ENCODE results near the gene CDADC1.

CDADC1 gene

GRCh38 chr13:49247643-49248621 is at the start of gene CDADC1:
Gene CDADC1 (plus strand): TSS chr13:49247925. CDS start chr13:49248038, 113 bp downstream.
- DNase-seq (ENCODE audit: low spot score) = peak; percentile 97

- no peak for DNase-seq (ENCODE audit: low spot score)
These were observed 41.1 kb upstream of the CDADC1 start for GRCh38 chr13:49206641-49207040.

GRCh38 chr13:49208619-49209018 is 39.1 kb upstream of the CDADC1 start:
- DNase-seq (ENCODE audit: low spot score) = no peak

- no peak for DNase-seq (ENCODE audit: low spot score)
These were observed 37.6 kb upstream of the CDADC1 start for GRCh38 chr13:49210114-49210513.

- no peak for DNase-seq (ENCODE audit: low spot score)
These were observed 37.1 kb upstream of the CDADC1 start for GRCh38 chr13:49210669-49211068.

GRCh38 chr13:49213539-49213938 is 34.2 kb upstream of the CDADC1 start:
- DNase-seq (ENCODE audit: low spot score) = no peak

GRCh38 chr13:49213997-49214916 is 33.5 kb upstream of the CDADC1 start:
- DNase-seq (ENCODE audit: low spot score) = no peak

GRCh38 chr13:49214917-49215376 is 32.8 kb upstream of the CDADC1 start:
- peak; percentile 20 for DNase-seq (ENCODE audit: low spot score)

GRCh38 chr13:49216334-49216733 is 31.4 kb upstream of the CDADC1 start:
- no peak for DNase-seq (ENCODE audit: low spot score)

GRCh38 chr13:49217962-49218492 is 29.7 kb upstream of the CDADC1 start:
- DNase-seq (ENCODE audit: low spot score) = no peak

GRCh38 chr13:49218493-49219051 is 29.2 kb upstream of the CDADC1 start:
- DNase-seq (ENCODE audit: low spot score) = no peak

GRCh38 chr13:49219647-49220035 is 28.1 kb upstream of the CDADC1 start:
- DNase-seq (ENCODE audit: low spot score) = no peak

- peak; percentile 36 for DNase-seq (ENCODE audit: low spot score)
These were observed 27.5 kb upstream of the CDADC1 start, which contains the start of gene MLNR for GRCh38 chr13:49220036-49220855. Gene MLNR (plus strand): TSS chr13:49220338. CDS start chr13:49220338, 0 bp downstream.

GRCh38 chr13:49220856-49221589 is 26.7 kb upstream of the CDADC1 start:
- DNase-seq (ENCODE audit: low spot score) = no peak

GRCh38 chr13:49221590-49221965 is 26.1 kb upstream of the CDADC1 start:
- no peak for DNase-seq (ENCODE audit: low spot score)

GRCh38 chr13:49225223-49226042 is 22.3 kb upstream of the CDADC1 start:
- DNase-seq (ENCODE audit: low spot score) = no peak

- no peak for DNase-seq (ENCODE audit: low spot score)
These were observed 21.1 kb upstream of the CDADC1 start for GRCh38 chr13:49226613-49227012.

- DNase-seq (ENCODE audit: low spot score) = no peak
These were observed 13.0 kb upstream of the CDADC1 start for GRCh38 chr13:49234741-49235140.

GRCh38 chr13:49235856-49236431 is 11.8 kb upstream of the CDADC1 start:
- DNase-seq (ENCODE audit: low spot score) = no peak

Measured in AG08395 (cell line).